Neural cell (in vitro differentiated cells): ENCODE data around the gene ATP11A.

ENCODE experiments used
- EZH2 ChIP-seq: fragments of 200-600, 300-800 bp; shearing (Covaris generic), sonication (generic); IDR thresholded peaks from 2 replicates; pipeline ENCODE4 v1.6.1; 2014; ENCODE audit warnings: antibody characterized with exemption, low read length, borderline replicate concordance, mild to moderate bottlenecking; ENCODE audit not compliant: insufficient read depth, poor library complexity, severe bottlenecking
- POLR2AphosphoS5 ChIP-seq: IDR thresholded peaks from 2 replicates; pipeline ENCODE4 v1.6.1; 2012

DNA sequence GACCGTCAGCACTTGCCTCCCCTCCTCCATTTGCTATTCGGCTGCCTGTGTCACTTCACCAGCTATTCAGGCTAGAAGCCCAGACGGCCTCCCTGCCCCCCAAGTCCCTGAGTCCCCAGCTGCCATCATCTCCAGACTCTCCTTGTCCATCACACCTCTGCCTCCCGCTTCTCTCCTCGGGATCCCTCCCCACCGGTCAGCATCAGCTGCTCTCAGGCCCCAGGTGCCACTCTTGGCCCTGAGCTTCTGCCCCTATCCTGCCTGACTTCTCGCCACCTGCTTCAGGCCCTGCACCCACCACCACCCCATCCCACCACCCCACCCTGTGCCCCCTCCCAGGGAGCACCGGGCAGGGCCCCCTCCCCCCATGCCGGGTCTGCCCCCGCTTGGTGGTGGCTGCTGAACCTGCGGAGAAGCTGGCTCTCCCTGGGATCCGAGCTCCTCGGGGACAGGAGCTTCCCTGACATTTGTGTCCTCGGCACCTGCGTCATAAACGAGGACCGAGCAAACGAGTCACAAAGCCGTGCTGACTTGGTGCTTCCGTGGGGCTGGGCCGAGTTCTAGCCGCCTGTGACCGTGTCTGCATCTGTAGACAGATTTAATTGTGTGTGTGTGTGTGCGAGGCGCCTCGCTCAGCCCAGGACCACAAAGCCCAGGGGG is 208.9 kb downstream of the ATP11A start:
- TF ChIP-seq POLR2AphosphoS5 (no peak), EZH2 (no peak)
